ENCODE data around the gene RPS6KL1. TPM values are rescaled to one million over a fixed set of nuclear protein-coding genes. Genes with fewer than 3 reads are reported as not detected.
A peak's percentile ranks its signal among the peaks of the same experiment; 100 is the strongest.

The RPS6KL1 gene
- total RNA-seq, 2 experiments from 2014 or later: 2.5 to 3.6 TPM

GRCh38 chr14:74881431-74882102 lies 41.5 kb downstream of the RPS6KL1 start, which contains the start of gene DLST:
Gene DLST, plus strand, starts transcription at chr14:74881916. Its CDS starts 38 bp downstream, at chr14:74881954.
- Mint-ChIP-seq H3K36me3 (peaks cover 25% of the 10 kb centered on the region), H3K27ac (peak within 1 kb of the TSS; percentile 92), H3K27me3 (no peaks in the 10 kb centered on the region), H3K9me3 (ENCODE audit: low read depth) (no peaks in the 10 kb centered on the region), H3K4me3 (peak within 1 kb of the TSS; percentile 94), H3K4me1 (peaks cover 59% of the 10 kb centered on the region)
- ATAC-seq (peak; percentile 94), DNase-seq (peak; percentile 90)
- CTCF ChIA-PET: interaction anchor here (0.7 to 18.6 kb wide), 7 partner anchors 10 to 64 kb away, joined by 3 to 271 read pairs (median 13); no protein-coding TSS in a partner anchor

DNA sequence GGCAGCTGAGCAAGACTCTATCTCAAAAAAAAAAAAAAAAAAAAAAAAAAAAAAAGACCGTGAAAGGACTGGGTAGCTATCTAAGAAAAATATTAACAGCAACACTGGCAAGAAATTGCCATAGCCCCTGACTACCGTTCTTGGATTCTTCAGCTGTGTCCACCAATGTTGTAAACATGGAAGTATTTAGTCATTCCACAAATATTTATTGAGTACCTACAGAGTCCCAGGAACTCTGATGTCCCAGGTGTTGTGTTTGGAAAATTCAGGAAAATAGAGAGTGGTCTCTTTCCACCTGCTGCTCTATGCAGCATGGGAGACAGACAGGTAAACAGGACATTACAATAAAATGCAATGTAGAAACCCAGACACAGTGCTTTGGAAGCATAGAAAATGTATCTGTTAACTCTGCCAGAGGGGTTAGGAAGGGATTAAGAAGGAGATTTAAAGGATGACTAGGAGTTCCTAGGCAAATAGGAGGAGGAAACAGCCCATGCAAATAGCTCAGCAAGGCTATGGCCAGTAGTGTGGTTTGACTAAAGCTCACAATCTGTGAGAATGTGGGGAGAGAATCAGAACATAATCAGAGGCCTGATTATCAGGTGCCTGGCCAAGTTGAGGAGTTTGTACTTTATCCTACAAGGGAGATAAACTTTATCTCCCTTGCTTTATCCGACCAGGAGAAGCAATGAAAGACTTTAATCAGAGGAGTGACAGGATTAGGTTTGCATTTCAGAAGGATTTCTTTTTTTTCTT lies 43.5 kb downstream of the RPS6KL1 start:
- Mint-ChIP-seq H3K4me3 (peak overlapping the region; percentile 21), H3K27me3 (no peaks in the 10 kb centered on the region)

GRCh38 chr14:74875941-74876913 lies 46.8 kb downstream of the RPS6KL1 start, which contains the start of gene PROX2:
Gene PROX2, minus strand, starts transcription at chr14:74876145. Its CDS starts 12,311 bp downstream, at chr14:74863834.
- Mint-ChIP-seq H3K27ac (peak within 1 kb of the TSS; percentile 80), H3K4me1 (peaks cover 38% of the 10 kb centered on the region), H3K27me3 (no peaks in the 10 kb centered on the region), H3K4me3 (peak within 1 kb of the TSS; percentile 14), H3K36me3 (no peaks in the 10 kb centered on the region), H3K9me3 (ENCODE audit: low read depth) (no peaks in the 10 kb centered on the region)
- CTCF ChIA-PET: interaction anchor here (0.6 to 18.6 kb wide), 8 partner anchors 8 to 946 kb away, joined by 3 to 271 read pairs (median 3); no protein-coding TSS in a partner anchor
- DNase-seq (peak; percentile 56), ATAC-seq (peak; percentile 81)

More for the DNA sequence above, 43.5 kb downstream of the RPS6KL1 start:
- Mint-ChIP-seq H3K9me3 (ENCODE audit: low read depth) (no peaks in the 10 kb centered on the region), H3K36me3 (peaks cover 14% of the 10 kb centered on the region), H3K27ac (peak overlapping the region; percentile 14), H3K4me1 (peaks cover 54% of the 10 kb centered on the region)
- ATAC-seq: no peak
- CTCF ChIA-PET: interaction anchor here (0.7 to 18.6 kb wide), 7 partner anchors 8 to 65 kb away, joined by 3 to 271 read pairs (median 13); no protein-coding TSS in a partner anchor
- no peak for DNase-seq

DNA sequence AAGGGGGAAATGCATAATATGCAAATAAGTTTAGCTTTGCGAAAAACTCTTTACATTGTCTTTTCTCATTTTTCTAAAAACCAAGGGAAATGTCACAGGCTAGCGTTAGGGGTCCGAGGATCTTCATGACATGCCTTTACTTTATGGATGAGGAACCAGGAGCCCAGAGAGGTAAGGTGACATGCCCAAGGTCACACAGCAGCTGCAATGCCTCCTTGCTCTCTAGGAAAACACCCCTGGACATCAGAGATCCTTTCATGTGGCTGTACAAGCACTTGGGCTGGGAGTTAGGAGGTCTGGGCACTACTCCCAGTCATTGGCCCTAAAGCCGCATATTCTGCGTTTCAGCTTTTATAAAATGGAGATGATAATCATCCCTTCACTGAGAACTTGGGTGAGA lies 47.9 kb downstream of the RPS6KL1 start:
- Mint-ChIP-seq H3K27ac (no peak overlapping the region), H3K9me3 (ENCODE audit: low read depth) (no peaks in the 10 kb centered on the region), H3K36me3 (no peaks in the 10 kb centered on the region), H3K27me3 (no peaks in the 10 kb centered on the region), H3K4me3 (no peak overlapping the region), H3K4me1 (peaks cover 29% of the 10 kb centered on the region)
- DNase-seq (no peak), ATAC-seq (no peak)
- CTCF ChIA-PET: interaction anchor here (0.6 to 18.6 kb wide), 7 partner anchors 8 to 421 kb away, joined by 3 to 271 read pairs (median 3); no protein-coding TSS in a partner anchor

GRCh38 chr14:74871819-74872218 lies 51.2 kb downstream of the RPS6KL1 start:
- Mint-ChIP-seq H3K27me3 (no peaks in the 10 kb centered on the region), H3K9me3 (ENCODE audit: low read depth) (no peaks in the 10 kb centered on the region), H3K4me1 (peaks cover 37% of the 10 kb centered on the region), H3K27ac (no peak overlapping the region), H3K4me3 (no peak overlapping the region), H3K36me3 (no peaks in the 10 kb centered on the region)
- ATAC-seq: no peak
- CTCF ChIA-PET: interaction anchor here (1.0 to 18.6 kb wide), 7 partner anchors 9 to 260 kb away, joined by 3 to 271 read pairs (median 7); partner anchors contain the start of gene LTBP2
- DNase-seq: no peak

- Mint-ChIP-seq H3K4me1 (peaks cover 26% of the 10 kb centered on the region), H3K9me3 (ENCODE audit: low read depth) (no peaks in the 10 kb centered on the region), H3K27ac (no peak overlapping the region), H3K27me3 (no peaks in the 10 kb centered on the region), H3K36me3 (no peaks in the 10 kb centered on the region), H3K4me3 (no peak overlapping the region)
- DNase-seq (no peak), ATAC-seq (no peak)
- CTCF ChIA-PET: interaction anchor here (2.2 to 20.2 kb wide), 4 partner anchors 10 to 32 kb away, joined by 15 to 680 read pairs (median 154); partner anchors contain the start of gene PROX2
These were observed 54.3 kb downstream of the RPS6KL1 start for GRCh38 chr14:74868739-74869138.

- Mint-ChIP-seq H3K36me3 (no peaks in the 10 kb centered on the region), H3K27ac (peak overlapping the region; percentile 74), H3K4me1 (peaks cover 25% of the 10 kb centered on the region), H3K27me3 (no peaks in the 10 kb centered on the region), H3K4me3 (peak overlapping the region; percentile 22), H3K9me3 (ENCODE audit: low read depth) (no peaks in the 10 kb centered on the region)
- ATAC-seq (peak; percentile 99), DNase-seq (peak; percentile 89)
- CTCF ChIA-PET: interaction anchor here (1.2 to 20.2 kb wide), 7 partner anchors 10 to 258 kb away, joined by 3 to 680 read pairs (median 15); partner anchors contain the start of gene PROX2
These were observed 55.4 kb downstream of the RPS6KL1 start for GRCh38 chr14:74867673-74868072.

- H3K4me1 Mint-ChIP-seq: peaks cover 25% of the 10 kb centered on the region
- no peaks in the 10 kb centered on the region for H3K9me3 Mint-ChIP-seq (ENCODE audit: low read depth)
- H3K4me3 Mint-ChIP-seq: no peak overlapping the region
- H3K27me3 Mint-ChIP-seq: no peaks in the 10 kb centered on the region
- ATAC-seq (no peak), DNase-seq (peak; percentile 0)
- CTCF ChIA-PET: interaction anchor here (1.2 to 20.2 kb wide), 7 partner anchors 9 to 258 kb away, joined by 3 to 680 read pairs (median 15); partner anchors contain the start of gene PROX2
- H3K36me3 Mint-ChIP-seq: no peaks in the 10 kb centered on the region
- H3K27ac Mint-ChIP-seq: peak overlapping the region; percentile 74
These were observed 56.2 kb downstream of the RPS6KL1 start for GRCh38 chr14:74866708-74867389.

GRCh38 chr14:74865156-74865555 lies 57.9 kb downstream of the RPS6KL1 start:
- DNase-seq: no peak
- Mint-ChIP-seq H3K27ac (no peak overlapping the region), H3K4me3 (no peak overlapping the region), H3K27me3 (no peaks in the 10 kb centered on the region), H3K4me1 (peaks cover 25% of the 10 kb centered on the region), H3K36me3 (no peaks in the 10 kb centered on the region), H3K9me3 (ENCODE audit: low read depth) (no peaks in the 10 kb centered on the region)
- CTCF ChIA-PET: interaction anchor here (1.1 to 20.2 kb wide), 3 partner anchors 35 to 223 kb away, joined by 3 to 680 read pairs (median 60); no protein-coding TSS in a partner anchor
- no peak for ATAC-seq

- Mint-ChIP-seq H3K27me3 (no peaks in the 10 kb centered on the region), H3K36me3 (no peaks in the 10 kb centered on the region), H3K4me3 (no peak overlapping the region), H3K4me1 (peaks cover 25% of the 10 kb centered on the region), H3K27ac (no peak overlapping the region), H3K9me3 (ENCODE audit: low read depth) (no peaks in the 10 kb centered on the region)
- DNase-seq (no peak), ATAC-seq (no peak)
- CTCF ChIA-PET: interaction anchor here (0.9 to 20.2 kb wide), 7 partner anchors 9 to 255 kb away, joined by 3 to 680 read pairs (median 60); partner anchors contain the start of genes DLST and PROX2
These were observed 58.9 kb downstream of the RPS6KL1 start for GRCh38 chr14:74864198-74864597.

GRCh38 chr14:74863274-74863673 lies 59.8 kb downstream of the RPS6KL1 start:
- Mint-ChIP-seq H3K4me3 (no peak overlapping the region), H3K27me3 (no peaks in the 10 kb centered on the region), H3K9me3 (ENCODE audit: low read depth) (no peaks in the 10 kb centered on the region), H3K36me3 (no peaks in the 10 kb centered on the region), H3K4me1 (peaks cover 20% of the 10 kb centered on the region), H3K27ac (no peak overlapping the region)
- CTCF ChIA-PET: interaction anchor here (1.0 to 20.2 kb wide), 8 partner anchors 13 to 304 kb away, joined by 3 to 680 read pairs (median 42); partner anchors contain the start of genes DLST and PROX2
- ATAC-seq (no peak), DNase-seq (no peak)
